GM23248 (cell line): ENCODE results near the gene KAZN. TPM values are rescaled to one million over a fixed set of nuclear protein-coding genes. Genes with fewer than 3 reads are reported as not detected.

Experiments used
- DNase-seq: peaks from one replicate; pipeline ENCODE4 v3.0.0-alpha.2; 2015
- H2AFZ ChIP-seq: fragments of 200-600 bp; sonication (generic); 2 replicates; pipeline ENCODE4 v1.6.1; 2016; ENCODE audit warnings: antibody characterized with exemption
- H3F3A ChIP-seq: fragments of 200-600 bp; sonication (generic); 2 replicates; pipeline ENCODE4 v1.6.1; 2016; ENCODE audit warnings: mild to moderate bottlenecking, antibody characterized with exemption, mixed run types; ENCODE audit not compliant: insufficient read depth
- H3K27ac ChIP-seq: fragments of 200-600 bp; sonication (generic); 2 replicates; pipeline ENCODE4 v1.5.1; 2016; ENCODE audit warnings: mild to moderate bottlenecking
- H3K27me3 ChIP-seq: fragments of 200-600 bp; sonication (generic); replicated peaks from 2 replicates; pipeline ENCODE4 v1.6.1; 2016; ENCODE audit warnings: mild to moderate bottlenecking; ENCODE audit not compliant: insufficient read depth
- H3K36me3 ChIP-seq: fragments of 200-600 bp; sonication (generic); 2 replicates; pipeline ENCODE4 v1.6.1; 2016; ENCODE audit warnings: low read depth, mild to moderate bottlenecking
- H3K4me1 ChIP-seq: fragments of 200-600 bp; sonication (generic); 2 replicates; pipeline ENCODE4 v1.6.1; 2016; ENCODE audit warnings: mild to moderate bottlenecking; ENCODE audit not compliant: insufficient read depth
- H3K4me2 ChIP-seq: fragments of 200-600 bp; sonication (generic); one replicate; pipeline ENCODE4 v1.6.1; 2016; ENCODE audit warnings: mild to moderate bottlenecking; ENCODE audit not compliant: unreplicated experiment
- H3K4me3 ChIP-seq: fragments of 200-600 bp; sonication (generic); 2 replicates; pipeline ENCODE4 v1.5.1; 2016; ENCODE audit warnings: mild to moderate bottlenecking
- H3K79me2 ChIP-seq: fragments of 200-600 bp; sonication (generic); 2 replicates; pipeline ENCODE4 v1.6.1; 2016; ENCODE audit warnings: mild to moderate bottlenecking; ENCODE audit not compliant: insufficient read depth
- H3K9ac ChIP-seq: fragments of 200-600 bp; sonication (generic); 2 replicates; pipeline ENCODE4 v1.6.1; 2016; ENCODE audit warnings: mild to moderate bottlenecking
- H3K9me2 ChIP-seq: fragments of 200-600 bp; sonication (generic); 2 replicates; pipeline ENCODE4 v1.6.1; 2016; ENCODE audit warnings: mixed run types, mild to moderate bottlenecking, moderate library complexity; ENCODE audit not compliant: insufficient read depth
- H3K9me3 ChIP-seq: fragments of 200-600 bp; sonication (generic); one replicate; pipeline ENCODE4 v1.6.1; 2017; ENCODE audit warnings: low read depth
- H4K20me1 ChIP-seq: fragments of 200-600 bp; sonication (generic); 2 replicates; pipeline ENCODE4 v1.6.0; 2016; ENCODE audit not compliant: insufficient read depth
- EZH2 ChIP-seq: fragments of 200-600 bp; sonication (generic); IDR thresholded peaks from 2 replicates; pipeline ENCODE4 v1.6.1; 2018; ENCODE audit warnings: antibody characterized with exemption, mild to moderate bottlenecking; ENCODE audit not compliant: insufficient read depth, poor library complexity, severe bottlenecking
- EZH2phosphoT487 ChIP-seq: fragments of 200-600 bp; sonication (generic); IDR thresholded peaks from 2 replicates; pipeline ENCODE4 v1.6.1; 2018; ENCODE audit warnings: antibody characterized with exemption, moderate library complexity, mild to moderate bottlenecking, low read depth; ENCODE audit not compliant: insufficient read depth
- WGBS, 2 experiments: methylation state at CpG; one replicate each; pipeline ENCODE4 v1.1.6; 2015 to 2017; ENCODE audit warnings: low lambda C conversion rate in 2 of 2, low coverage in 1 of 2; ENCODE audit errors: missing lambda C conversion rate in 2 of 2; 5-methylcytosine and 5-hydroxymethylcytosine counted together
- in situ Hi-C: fragments of 300-500 bp; cut with MboI; formaldehyde crosslinking; loops from 2 replicates; pipeline ENCODE4 v1.15.0; 2020
- polyA plus RNA-seq: library from polyadenylated mRNA; unstranded; fragments of >200 nt; fragmentation: Nextera tagmentation; extraction: Ambion mirVana; gene quantifications from 2 replicates; pipeline ENCODE4 v1.2.1, GENCODE V29; 2016
- total RNA-seq: library from RNA; depleted of rRNA; stranded (reverse); fragments of >200 nt; shearing (Covaris generic); gene quantifications from 2 replicates; pipeline ENCODE4 v1.2.3, GENCODE V29; 2014

Gene KAZN
- total and polyA plus RNA-seq, 2 experiments from 2014 or later = 4.9 to 7.2 TPM

GRCh38 chr1:15007842-15008241, 409.4 kb downstream of the KAZN start:
- H3K27me3 ChIP-seq = no peaks in the 10 kb centered on the region
- TF ChIP-seq EZH2phosphoT487 = no peak
- TF ChIP-seq EZH2 = no peak
- H3K36me3 ChIP-seq = no peaks in the 10 kb centered on the region
- no peaks in the 10 kb centered on the region for H3K9me3 ChIP-seq
- H3K4me2 ChIP-seq = no peak overlapping the region
- in situ Hi-C loops = no loop called here
- no peak overlapping the region for H3K9ac ChIP-seq
- H3K27ac ChIP-seq = no peak overlapping the region
- no peaks in the 10 kb centered on the region for H3F3A ChIP-seq
- no peak for DNase-seq
- no peaks in the 10 kb centered on the region for H3K9me2 ChIP-seq
- no peaks in the 10 kb centered on the region; the same call in 1 of the 2 replicates for H4K20me1 ChIP-seq
- 91 to 92% methylated on average over 12 of the region's 12 CpGs for WGBS, 2 experiments
- no peaks in the 10 kb centered on the region for H3K4me1 ChIP-seq
- H3K4me3 ChIP-seq = no peak overlapping the region
- peaks cover 19% of the 10 kb centered on the region for H3K79me2 ChIP-seq
- H2AFZ ChIP-seq = no peak overlapping the region

- TF ChIP-seq EZH2 (no peak), EZH2phosphoT487 (no peak)
- no peak overlapping the region for H3K4me2 ChIP-seq
- peaks cover 15% of the 10 kb centered on the region for H3K79me2 ChIP-seq
- H3K27ac ChIP-seq = no peak overlapping the region
- H3K4me1 ChIP-seq = no peaks in the 10 kb centered on the region
- no peak overlapping the region for H3K9ac ChIP-seq
- no peak for DNase-seq
- H3K9me3 ChIP-seq = no peaks in the 10 kb centered on the region
- no peaks in the 10 kb centered on the region; the same call in 1 of the 2 replicates for H4K20me1 ChIP-seq
- H3K36me3 ChIP-seq = no peaks in the 10 kb centered on the region
- in situ Hi-C loops = no loop called here
- H2AFZ ChIP-seq = no peak overlapping the region
- no peak overlapping the region for H3K4me3 ChIP-seq
- H3K9me2 ChIP-seq = no peaks in the 10 kb centered on the region
- 86 to 87% methylated on average over 18 to 19 of the region's 19 CpGs for WGBS, 2 experiments
- no peaks in the 10 kb centered on the region for H3K27me3 ChIP-seq
- H3F3A ChIP-seq = no peaks in the 10 kb centered on the region
Measured at GRCh38 chr1:15008783-15009729, 410.6 kb downstream of the KAZN start.

- Histone ChIP-seq H3K9me3 (no peaks in the 10 kb centered on the region), H3K79me2 (no peaks in the 10 kb centered on the region), H3F3A (no peaks in the 10 kb centered on the region), H3K27me3 (no peaks in the 10 kb centered on the region), H3K9ac (no peak overlapping the region), H3K4me1 (no peaks in the 10 kb centered on the region), H2AFZ (no peak overlapping the region), H3K4me3 (no peak overlapping the region), H3K9me2 (no peaks in the 10 kb centered on the region), H3K27ac (no peak overlapping the region), H3K36me3 (no peaks in the 10 kb centered on the region), H4K20me1 (no peaks in the 10 kb centered on the region; the same call in 1 of the 2 replicates), H3K4me2 (no peak overlapping the region)
- in situ Hi-C loops = no loop called here
- WGBS, 2 experiments = 57 to 62% methylated on average over 2 of the region's 2 CpGs
- TF ChIP-seq EZH2 (no peak), EZH2phosphoT487 (no peak)
- DNase-seq = no peak
Measured at GRCh38 chr1:15011160-15011559, 412.7 kb downstream of the KAZN start.

GRCh38 chr1:15011661-15012060, 413.2 kb downstream of the KAZN start:
- no peaks in the 10 kb centered on the region for H3K36me3 ChIP-seq
- H3K4me1 ChIP-seq = no peaks in the 10 kb centered on the region
- H3K4me2 ChIP-seq = no peak overlapping the region
- no peaks in the 10 kb centered on the region for H3K27me3 ChIP-seq
- H3K4me3 ChIP-seq = no peak overlapping the region
- no peaks in the 10 kb centered on the region for H3K79me2 ChIP-seq
- no peak for DNase-seq
- H3K9me2 ChIP-seq = no peaks in the 10 kb centered on the region
- no peak overlapping the region for H3K9ac ChIP-seq
- no peak for TF ChIP-seq EZH2phosphoT487
- no peak for TF ChIP-seq EZH2
- no peaks in the 10 kb centered on the region; the same call in 1 of the 2 replicates for H4K20me1 ChIP-seq
- no peaks in the 10 kb centered on the region for H3K9me3 ChIP-seq
- 87 to 88% methylated on average over 6 to 8 of the region's 8 CpGs for WGBS, 2 experiments
- H3K27ac ChIP-seq = no peak overlapping the region
- H2AFZ ChIP-seq = no peak overlapping the region
- in situ Hi-C loops = no loop called here
- H3F3A ChIP-seq = no peaks in the 10 kb centered on the region
